GM21367 (cell line): Measurements from ENCODE around the gene IL15RA.
"Not testable (repeated sequence)": the region's sequence is repeated elsewhere in the genome, so short reads cannot be mapped to it uniquely, and the experiment has no call there.

Source experiments
- ATAC-seq: cut with Tn5 transposase; IDR thresholded peaks from one replicate; pipeline ENCODE4 v1.9.1; 2021; ENCODE audit not compliant: unreplicated experiment

IL15RA gene

GRCh38 chr10:5951721-5952407 lies 25.5 kb downstream of the IL15RA start:
- no peak for ATAC-seq

GRCh38 chr10:5951167-5951711 lies 26.1 kb downstream of the IL15RA start:
- no peak for ATAC-seq

GRCh38 chr10:5949009-5949759 lies 28.2 kb downstream of the IL15RA start:
- no peak for ATAC-seq

- ATAC-seq, result no peak
These were observed 29.1 kb downstream of the IL15RA start for GRCh38 chr10:5948208-5948585.

GRCh38 chr10:5947471-5948207 lies 29.7 kb downstream of the IL15RA start:
- no peak for ATAC-seq

GRCh38 chr10:5946786-5947185 lies 30.6 kb downstream of the IL15RA start:
- no peak for ATAC-seq

- not testable (repeated sequence) for ATAC-seq
These were observed 30.9 kb downstream of the IL15RA start for GRCh38 chr10:5946419-5946775.

GRCh38 chr10:5945561-5946418 lies 31.6 kb downstream of the IL15RA start:
- ATAC-seq, result no peak

GRCh38 chr10:5945190-5945509 lies 32.2 kb downstream of the IL15RA start:
- no peak for ATAC-seq

- no peak for ATAC-seq
These were observed 32.8 kb downstream of the IL15RA start for GRCh38 chr10:5944389-5945189.

GRCh38 chr10:5943536-5943935 lies 33.8 kb downstream of the IL15RA start:
- no peak for ATAC-seq

- ATAC-seq, result no peak
These were observed 34.9 kb downstream of the IL15RA start for GRCh38 chr10:5942474-5942873.

- ATAC-seq, result no peak
These were observed 35.3 kb downstream of the IL15RA start for GRCh38 chr10:5942001-5942400.

GRCh38 chr10:5941579-5941978 lies 35.8 kb downstream of the IL15RA start:
- ATAC-seq, result no peak

- no peak for ATAC-seq
These were observed 36.5 kb downstream of the IL15RA start for GRCh38 chr10:5940807-5941218.

GRCh38 chr10:5938291-5938690 lies 39.1 kb downstream of the IL15RA start:
- ATAC-seq, result no peak

GRCh38 chr10:5937016-5937415 lies 40.3 kb downstream of the IL15RA start:
- no peak for ATAC-seq

- no peak for ATAC-seq
These were observed 41.7 kb downstream of the IL15RA start for GRCh38 chr10:5935628-5936027.

GRCh38 chr10:5933909-5934546 lies 43.3 kb downstream of the IL15RA start:
- ATAC-seq, result no peak

- no peak for ATAC-seq
These were observed 45.0 kb downstream of the IL15RA start for GRCh38 chr10:5932345-5932744.
